ENCODE data around the gene ACER2. TPM values are rescaled to one million over a fixed set of nuclear protein-coding genes. Genes with fewer than 3 reads are reported as not detected.

ACER2 gene
- total RNA-seq, 2 experiments from 2014 or later, result 2.0 to 2.2 TPM

- H3K27ac Mint-ChIP-seq, result no peak overlapping the region
- H3K4me1 Mint-ChIP-seq (ENCODE audit: low read depth), result peaks cover 16% of the 10 kb centered on the region
- no peak overlapping the region for H3K4me3 Mint-ChIP-seq
- no peaks in the 10 kb centered on the region for H3K9me3 Mint-ChIP-seq
- no peak for DNase-seq
- no peaks in the 10 kb centered on the region for H3K27me3 Mint-ChIP-seq (ENCODE audit: low read depth)
- no peaks in the 10 kb centered on the region for H3K36me3 Mint-ChIP-seq (ENCODE audit: low read depth)
- intact Hi-C loops (cut with micrococcal nuclease), result no loop called here
- CTCF ChIA-PET, result interaction anchor here (0.7 to 0.8 kb wide), 2 partner anchors 222 to 376 kb away, joined by 3 read pairs; no protein-coding TSS in a partner anchor
Measured at GRCh38 chr9:19460243-19460642, 51.4 kb downstream of the ACER2 start.

- no peak for DNase-seq
- Mint-ChIP-seq H3K9me3 (no peaks in the 10 kb centered on the region), H3K4me1 (ENCODE audit: low read depth) (peaks cover 17% of the 10 kb centered on the region), H3K27ac (no peak overlapping the region), H3K4me3 (no peak overlapping the region), H3K36me3 (ENCODE audit: low read depth) (no peaks in the 10 kb centered on the region), H3K27me3 (ENCODE audit: low read depth) (no peaks in the 10 kb centered on the region)
- intact Hi-C loops (cut with micrococcal nuclease), result no loop called here
- CTCF ChIA-PET, result interaction anchor here (0.7 kb wide), 1 partner anchor 377 kb away, joined by 3 read pairs; no protein-coding TSS in a partner anchor
Measured at GRCh38 chr9:19461135-19461534, 52.3 kb downstream of the ACER2 start.

- H3K27ac Mint-ChIP-seq, result no peak overlapping the region
- no peak for DNase-seq
Measured at GRCh38 chr9:19464061-19464763, 55.4 kb downstream of the ACER2 start.

GRCh38 chr9:19464764-19465585, 56.2 kb downstream of the ACER2 start:
- intact Hi-C loops (cut with micrococcal nuclease), result loop anchor here (2.0 kb wide), 2 partner anchors 56 to 462 kb away; partner anchors contain the start of gene ACER2
- Mint-ChIP-seq H3K9me3 (no peaks in the 10 kb centered on the region), H3K36me3 (ENCODE audit: low read depth) (no peaks in the 10 kb centered on the region), H3K27ac (no peak overlapping the region), H3K4me1 (ENCODE audit: low read depth) (peaks cover 9% of the 10 kb centered on the region), H3K4me3 (peak overlapping the region; percentile 81), H3K27me3 (ENCODE audit: low read depth) (no peaks in the 10 kb centered on the region)
- CTCF ChIA-PET, result interaction anchor here (0.6 to 5.6 kb wide), 63 partner anchors 9 to 1504 kb away, joined by 3 to 67 read pairs (median 5); partner anchors contain the start of gene ACER2
- DNase-seq, result peak; percentile 69

More at GRCh38 chr9:19464061-19464763, 55.4 kb downstream of the ACER2 start:
- intact Hi-C loops (cut with micrococcal nuclease), result loop anchor here (2.0 kb wide), 2 partner anchors 55 to 463 kb away; partner anchors contain the start of gene ACER2
- no peaks in the 10 kb centered on the region for H3K27me3 Mint-ChIP-seq (ENCODE audit: low read depth)
- peaks cover 9% of the 10 kb centered on the region for H3K4me1 Mint-ChIP-seq (ENCODE audit: low read depth)
- no peaks in the 10 kb centered on the region for H3K36me3 Mint-ChIP-seq (ENCODE audit: low read depth)
- CTCF ChIA-PET, result interaction anchor here (0.6 to 5.6 kb wide), 48 partner anchors 8 to 1505 kb away, joined by 3 to 67 read pairs (median 6); partner anchors contain the start of gene ACER2
- peak overlapping the region; percentile 81 for H3K4me3 Mint-ChIP-seq
- H3K9me3 Mint-ChIP-seq, result no peaks in the 10 kb centered on the region

- no peak overlapping the region for H3K4me3 Mint-ChIP-seq
- H3K27ac Mint-ChIP-seq, result no peak overlapping the region
- no peaks in the 10 kb centered on the region for H3K27me3 Mint-ChIP-seq (ENCODE audit: low read depth)
- intact Hi-C loops (cut with micrococcal nuclease), result loop anchor here (2.0 kb wide), 2 partner anchors 57 to 461 kb away; partner anchors contain the start of gene ACER2
- no peaks in the 10 kb centered on the region for H3K9me3 Mint-ChIP-seq
- CTCF ChIA-PET, result interaction anchor here (0.6 to 5.6 kb wide), 53 partner anchors 10 to 1212 kb away, joined by 3 to 67 read pairs (median 5); partner anchors contain the start of gene ACER2
- H3K36me3 Mint-ChIP-seq (ENCODE audit: low read depth), result no peaks in the 10 kb centered on the region
- H3K4me1 Mint-ChIP-seq (ENCODE audit: low read depth), result peaks cover 9% of the 10 kb centered on the region
- DNase-seq, result no peak
Measured at GRCh38 chr9:19465586-19466279, 56.9 kb downstream of the ACER2 start.

GRCh38 chr9:19466280-19466639, 57.5 kb downstream of the ACER2 start:
- Mint-ChIP-seq H3K27me3 (ENCODE audit: low read depth) (no peaks in the 10 kb centered on the region), H3K27ac (no peak overlapping the region), H3K36me3 (ENCODE audit: low read depth) (no peaks in the 10 kb centered on the region), H3K4me3 (no peak overlapping the region), H3K9me3 (no peaks in the 10 kb centered on the region), H3K4me1 (ENCODE audit: low read depth) (peaks cover 9% of the 10 kb centered on the region)
- CTCF ChIA-PET, result interaction anchor here (1.7 to 5.6 kb wide), 5 partner anchors 10 to 176 kb away, joined by 6 to 67 read pairs (median 11); partner anchors contain the start of gene ACER2
- intact Hi-C loops (cut with micrococcal nuclease), result no loop called here
- no peak for DNase-seq

- Mint-ChIP-seq H3K36me3 (ENCODE audit: low read depth) (no peaks in the 10 kb centered on the region), H3K27ac (no peak overlapping the region), H3K4me3 (no peak overlapping the region), H3K27me3 (ENCODE audit: low read depth) (no peaks in the 10 kb centered on the region), H3K9me3 (no peaks in the 10 kb centered on the region), H3K4me1 (ENCODE audit: low read depth) (peaks cover 19% of the 10 kb centered on the region)
- intact Hi-C loops (cut with micrococcal nuclease), result no loop called here
- CTCF ChIA-PET, result interaction anchor here (0.5 to 1.5 kb wide), 3 partner anchors 10 to 686 kb away, joined by 3 to 5 read pairs (median 4); no protein-coding TSS in a partner anchor
- no peak for DNase-seq
Measured at GRCh38 chr9:19469271-19469670, 60.5 kb downstream of the ACER2 start.

GRCh38 chr9:19470567-19470966, 61.8 kb downstream of the ACER2 start:
- Mint-ChIP-seq H3K27ac (no peak overlapping the region), H3K27me3 (ENCODE audit: low read depth) (no peaks in the 10 kb centered on the region), H3K4me1 (ENCODE audit: low read depth) (peaks cover 14% of the 10 kb centered on the region), H3K36me3 (ENCODE audit: low read depth) (no peaks in the 10 kb centered on the region), H3K4me3 (no peak overlapping the region), H3K9me3 (no peaks in the 10 kb centered on the region)
- intact Hi-C loops (cut with micrococcal nuclease), result loop anchor here (10.0 kb wide), 1 partner anchor 1084 kb away; no protein-coding TSS in a partner anchor
- CTCF ChIA-PET, result interaction anchor here (0.6 to 2.7 kb wide), 9 partner anchors 8 to 1471 kb away, joined by 3 to 12 read pairs (median 4); no protein-coding TSS in a partner anchor
- no peak for DNase-seq

- intact Hi-C loops (cut with micrococcal nuclease), result loop anchor here (1.0 to 10.0 kb wide), 2 partner anchors 528 to 1084 kb away; no protein-coding TSS in a partner anchor
- Mint-ChIP-seq H3K4me1 (ENCODE audit: low read depth) (peaks cover 14% of the 10 kb centered on the region), H3K27me3 (ENCODE audit: low read depth) (peaks cover under 1% of the 10 kb centered on the region), H3K4me3 (no peak overlapping the region), H3K9me3 (no peaks in the 10 kb centered on the region), H3K36me3 (ENCODE audit: low read depth) (no peaks in the 10 kb centered on the region), H3K27ac (no peak overlapping the region)
- CTCF ChIA-PET, result interaction anchor here (0.5 to 2.7 kb wide), 12 partner anchors 14 to 1470 kb away, joined by 3 to 12 read pairs (median 4); no protein-coding TSS in a partner anchor
- DNase-seq, result no peak
Measured at GRCh38 chr9:19470981-19471650, 62.3 kb downstream of the ACER2 start.

GRCh38 chr9:19471737-19472648, 63.2 kb downstream of the ACER2 start:
- no peak overlapping the region for H3K27ac Mint-ChIP-seq
- H3K9me3 Mint-ChIP-seq, result no peaks in the 10 kb centered on the region
- H3K4me3 Mint-ChIP-seq, result peak overlapping the region; percentile 9
- peaks cover 3% of the 10 kb centered on the region for H3K27me3 Mint-ChIP-seq (ENCODE audit: low read depth)
- CTCF ChIA-PET, result interaction anchor here (0.5 to 2.7 kb wide), 8 partner anchors 15 to 386 kb away, joined by 3 to 12 read pairs (median 4); no protein-coding TSS in a partner anchor
- no peaks in the 10 kb centered on the region for H3K36me3 Mint-ChIP-seq (ENCODE audit: low read depth)
- peaks cover 14% of the 10 kb centered on the region for H3K4me1 Mint-ChIP-seq (ENCODE audit: low read depth)
- peak; percentile 77 for DNase-seq
- intact Hi-C loops (cut with micrococcal nuclease), result loop anchor here (1.0 to 10.0 kb wide), 6 partner anchors 21 to 1083 kb away; no protein-coding TSS in a partner anchor

Measured in activated naive CD4-positive, alpha-beta T cell treated with anti-CD3 and anti-CD28 coated beads for 36 hours (primary cell).